ENCODE measurements around the gene C16orf90.
"Not testable (repeated sequence)": the region's sequence is repeated elsewhere in the genome, so short reads cannot be mapped to it uniquely, and the experiment has no call there.

The C16orf90 gene

DNA sequence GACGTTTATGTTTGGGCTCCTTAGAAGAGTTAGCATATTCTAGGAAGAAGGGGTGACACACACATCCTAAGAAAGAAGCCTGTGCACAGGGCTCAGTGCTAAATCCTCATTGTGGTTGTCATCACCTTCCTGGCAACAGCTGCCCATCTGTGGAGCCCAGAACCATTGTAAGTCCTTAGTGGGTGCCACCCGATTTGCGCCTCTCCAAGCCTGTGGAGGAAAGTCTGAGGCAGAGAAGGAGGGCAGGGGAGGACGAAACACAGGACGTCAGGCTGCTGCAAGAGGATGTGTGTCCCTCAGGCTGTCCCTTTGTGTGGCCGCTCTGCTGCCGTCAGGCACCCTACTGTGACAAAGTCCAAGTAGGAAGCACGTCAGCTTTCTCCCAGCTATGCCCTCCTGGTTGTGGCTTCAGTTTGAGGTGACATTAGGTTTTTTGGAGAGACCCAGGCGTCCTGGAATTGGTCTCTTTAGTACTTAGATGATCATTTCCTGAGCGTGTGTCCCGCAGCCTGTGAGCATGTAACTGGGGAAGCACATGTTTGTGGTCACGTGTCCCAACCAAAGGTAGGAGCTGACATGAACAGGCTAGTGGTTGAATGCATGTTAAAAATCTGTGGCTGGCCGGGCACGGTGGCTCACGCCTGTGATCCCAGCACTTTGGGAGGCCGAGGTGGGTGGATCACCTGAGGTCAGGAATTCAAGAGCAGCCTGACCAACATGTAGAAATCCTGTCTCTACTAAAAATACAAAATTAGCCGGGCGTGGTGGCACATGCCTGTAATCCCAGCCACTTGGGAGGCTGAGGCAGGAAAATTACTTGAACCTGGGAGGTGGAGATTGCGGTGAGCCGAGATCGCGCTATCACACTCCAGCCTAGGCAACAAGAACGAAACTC lies 16.2 kb upstream of the C16orf90 start:
- peak; percentile 16 for DNase-seq

DNA sequence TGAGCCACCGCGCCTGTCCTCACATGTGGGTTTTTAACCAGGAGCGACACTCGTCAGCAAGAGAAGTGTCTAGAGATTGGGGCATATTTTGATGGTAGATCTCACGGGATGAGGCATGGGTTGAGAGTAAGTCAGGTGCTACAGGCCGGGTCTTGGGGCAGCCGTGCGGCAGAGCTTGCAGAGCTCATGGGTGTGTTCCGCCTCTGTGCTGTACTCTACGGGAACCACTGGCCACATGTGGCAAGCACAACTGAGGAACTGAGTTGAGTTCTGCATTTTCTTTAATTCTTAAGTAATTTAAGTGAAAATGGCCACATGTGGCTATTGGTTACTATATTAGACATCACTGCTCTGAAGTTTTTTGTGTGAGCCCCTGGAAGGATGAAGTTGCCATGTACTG lies 15.1 kb upstream of the C16orf90 start:
- no peak for DNase-seq

DNA sequence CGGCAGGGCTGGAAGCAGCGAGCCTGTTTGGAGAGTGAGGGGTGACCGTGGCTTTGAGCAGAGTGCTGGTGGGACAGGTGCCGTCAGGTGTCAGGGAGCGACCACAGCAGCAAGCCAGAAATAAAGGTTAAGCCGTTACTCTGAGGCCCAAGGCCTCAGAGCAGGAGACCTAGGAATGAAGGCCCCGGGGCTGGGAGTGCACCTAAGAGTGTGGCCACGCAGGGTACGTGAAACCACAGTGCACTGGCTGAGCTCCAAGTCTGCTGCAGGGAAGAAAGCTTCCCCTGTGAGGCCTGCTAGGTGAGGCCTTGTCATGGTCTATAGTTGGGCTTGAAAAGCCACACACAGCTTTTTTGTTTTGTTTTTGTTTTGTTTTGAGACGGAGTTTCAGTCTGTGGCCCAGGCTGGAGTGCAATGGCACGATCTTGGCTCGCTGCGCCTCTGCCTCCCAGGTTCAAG lies 14.2 kb upstream of the C16orf90 start:
- peak; percentile 81 for DNase-seq

DNA sequence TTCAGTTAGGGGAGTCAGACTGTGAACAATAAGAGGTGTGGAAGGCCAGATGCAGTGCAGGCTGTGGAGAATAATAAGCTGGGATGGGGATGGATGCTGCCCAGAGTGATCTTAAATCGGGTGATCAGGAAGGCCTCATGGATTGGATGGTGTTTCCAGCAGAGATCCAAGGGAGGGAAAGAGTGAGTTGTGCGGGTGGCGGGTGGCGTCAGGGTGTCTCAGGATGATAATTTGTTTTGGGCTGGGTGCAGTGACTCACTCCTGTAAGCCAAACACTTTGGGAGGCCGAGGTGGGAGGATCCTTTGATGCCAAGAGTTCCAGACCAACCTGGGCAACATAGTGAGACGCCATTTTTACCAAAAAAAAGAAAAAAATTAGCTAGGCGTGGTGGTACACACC lies 13.4 kb upstream of the C16orf90 start:
- DNase-seq, result peak; percentile 23

DNA sequence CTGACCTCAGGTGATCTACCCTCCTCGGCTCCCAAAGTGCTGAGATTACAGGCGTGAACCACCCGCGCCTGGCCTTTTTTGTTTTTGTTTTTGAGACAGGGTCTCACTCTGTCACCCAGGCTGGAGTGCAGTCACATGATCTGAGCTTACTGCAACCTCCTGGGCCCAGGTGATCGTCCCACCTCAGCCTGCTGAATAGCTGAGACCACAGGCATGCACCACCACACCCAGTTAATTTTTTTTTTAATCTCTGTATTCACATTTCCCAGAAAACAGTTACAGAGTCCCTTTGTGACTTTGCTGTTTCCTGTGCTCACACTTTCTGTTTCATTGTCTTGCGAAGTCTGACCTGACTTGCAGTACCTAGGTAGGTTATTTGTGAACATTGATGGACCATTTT lies 8.2 kb upstream of the C16orf90 start:
- DNase-seq, result peak; percentile 58

DNA sequence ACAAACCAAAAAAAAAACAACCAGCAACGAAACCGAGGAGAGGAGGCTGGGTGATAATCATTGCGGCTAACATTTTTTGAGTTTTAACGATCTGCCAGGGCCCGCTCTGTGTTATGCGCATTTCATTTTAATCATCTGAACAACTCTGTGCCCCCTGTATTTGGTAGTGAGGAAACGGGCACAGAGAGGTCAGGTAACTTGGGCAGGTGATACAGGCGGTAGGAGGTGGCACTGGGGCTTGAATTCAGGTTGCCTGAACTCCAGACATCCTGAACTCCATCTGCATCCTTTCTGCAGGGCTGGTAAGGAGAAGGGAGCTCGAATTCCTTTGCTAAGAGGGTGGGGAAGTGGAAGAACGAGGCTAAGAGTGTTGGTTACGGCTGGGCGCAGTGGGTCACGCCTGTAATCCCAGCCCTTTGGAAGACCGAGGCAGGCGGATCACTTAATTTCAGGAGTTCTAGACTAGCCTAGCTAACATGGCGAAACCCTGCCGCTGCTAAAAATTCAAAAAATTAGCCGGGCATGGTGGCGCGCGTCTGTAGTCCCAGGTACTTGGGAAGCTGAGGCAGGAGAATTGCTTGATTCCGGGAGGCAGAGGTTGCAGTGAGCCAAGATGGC lies 6.6 kb upstream of the C16orf90 start:
- no peak for DNase-seq

DNA sequence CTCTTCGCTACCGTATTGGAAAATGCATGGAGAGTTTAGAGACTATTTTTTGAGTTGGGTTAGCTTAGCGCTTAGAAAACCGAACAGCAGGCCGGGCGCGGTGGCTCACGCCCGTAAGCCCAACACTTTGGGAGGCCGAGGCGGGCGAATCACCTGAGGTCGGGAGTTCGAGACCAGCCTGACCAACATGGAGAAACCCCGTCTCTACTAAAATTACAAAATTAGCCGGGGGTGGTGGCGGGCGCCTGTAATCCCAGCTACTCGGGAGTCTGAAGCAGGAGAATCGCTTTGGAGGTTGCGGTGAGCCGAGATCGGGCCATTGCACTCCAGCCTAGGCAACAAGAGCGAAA lies 6.1 kb upstream of the C16orf90 start:
- DNase-seq, result not testable (repeated sequence)

DNA sequence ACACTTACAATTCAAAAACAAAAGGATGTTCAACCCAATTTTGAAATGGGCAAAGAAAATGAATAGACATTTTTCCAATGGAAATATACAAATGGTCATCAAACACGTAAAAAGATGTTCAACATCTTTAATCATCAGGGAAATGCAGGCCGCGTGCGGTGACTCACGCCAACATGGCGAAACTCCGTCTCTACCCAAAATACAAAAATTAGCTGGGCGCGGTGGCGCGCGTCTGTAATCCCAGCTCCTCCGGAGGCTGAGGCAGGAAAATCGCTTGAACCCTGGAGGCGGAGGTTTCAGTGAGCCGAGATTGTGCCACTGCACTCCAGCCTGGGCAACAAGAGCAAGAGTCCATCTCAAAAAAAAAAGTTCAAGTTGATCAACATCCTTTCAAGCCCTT lies 3.7 kb upstream of the C16orf90 start:
- no peak for DNase-seq

DNA sequence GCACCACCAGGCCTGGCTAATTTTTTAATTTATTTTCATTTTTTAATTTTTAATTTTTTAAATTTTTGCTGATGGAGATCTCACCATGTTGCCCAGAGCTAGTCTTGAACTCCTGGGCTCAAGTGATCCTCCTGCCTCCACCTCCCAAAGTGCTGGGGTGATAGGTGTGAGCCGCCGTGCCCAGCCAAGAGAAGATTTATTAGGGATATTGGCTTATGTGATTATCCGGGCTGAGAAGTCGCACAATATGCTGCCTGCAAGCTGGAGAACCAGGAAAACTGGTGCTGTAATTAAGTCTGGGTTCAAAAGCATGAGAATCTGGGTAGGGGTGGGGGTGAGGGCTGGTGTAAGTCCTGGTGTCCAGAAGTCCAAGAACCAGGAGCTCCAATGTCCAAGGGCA lies 2.5 kb upstream of the C16orf90 start:
- no peak for DNase-seq

DNA sequence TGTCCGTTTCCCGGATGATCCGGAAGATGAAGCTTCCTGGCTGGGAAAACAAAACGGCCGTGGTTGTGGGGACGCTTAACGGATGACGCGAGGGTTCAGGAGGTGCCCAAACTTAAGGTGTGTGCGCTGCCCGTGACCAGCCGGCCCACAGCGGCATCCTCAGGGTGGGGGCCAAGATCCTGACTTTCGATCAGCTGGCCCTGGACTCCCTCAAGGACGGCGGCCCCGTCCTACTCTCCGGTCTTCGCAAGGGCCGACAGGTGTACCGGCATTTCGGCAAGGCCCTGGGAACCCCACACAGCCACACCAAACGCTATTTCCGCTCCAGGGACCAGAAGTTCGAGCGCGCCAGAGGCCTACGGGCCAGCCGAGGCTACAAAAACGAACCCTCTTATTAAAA lies 1.1 kb upstream of the C16orf90 start:
- no peak for DNase-seq

DNA sequence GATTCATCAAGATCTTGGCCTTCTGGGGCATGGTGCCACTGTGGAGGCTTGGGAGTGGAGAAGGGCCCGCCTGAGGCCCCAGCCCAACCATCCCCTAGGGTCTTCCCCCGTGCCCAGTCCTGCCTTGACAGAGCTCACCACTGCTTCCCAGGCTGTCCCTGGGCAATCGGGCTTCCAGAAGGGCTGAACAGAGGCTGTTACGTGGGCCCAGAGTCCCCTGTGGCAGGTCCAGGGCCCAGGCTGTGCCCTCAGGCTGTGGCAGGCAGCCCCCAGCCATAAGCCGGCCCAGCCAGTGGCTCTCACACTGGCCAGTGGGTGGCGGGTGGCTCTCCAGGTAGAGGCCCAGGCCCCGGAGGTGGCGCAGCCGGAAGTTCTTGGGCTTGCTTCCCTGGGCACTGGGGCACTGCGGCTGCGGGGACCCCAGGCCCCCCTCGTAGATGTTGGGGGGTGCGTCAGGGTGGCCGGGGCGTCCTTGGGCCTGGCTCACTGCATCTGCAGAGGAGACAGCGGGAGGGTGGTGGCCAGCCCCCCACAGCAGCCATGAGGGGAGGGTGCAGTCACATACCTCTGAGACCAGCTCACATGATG lies 809 bp downstream of the C16orf90 start:
- DNase-seq, result no peak

DNA sequence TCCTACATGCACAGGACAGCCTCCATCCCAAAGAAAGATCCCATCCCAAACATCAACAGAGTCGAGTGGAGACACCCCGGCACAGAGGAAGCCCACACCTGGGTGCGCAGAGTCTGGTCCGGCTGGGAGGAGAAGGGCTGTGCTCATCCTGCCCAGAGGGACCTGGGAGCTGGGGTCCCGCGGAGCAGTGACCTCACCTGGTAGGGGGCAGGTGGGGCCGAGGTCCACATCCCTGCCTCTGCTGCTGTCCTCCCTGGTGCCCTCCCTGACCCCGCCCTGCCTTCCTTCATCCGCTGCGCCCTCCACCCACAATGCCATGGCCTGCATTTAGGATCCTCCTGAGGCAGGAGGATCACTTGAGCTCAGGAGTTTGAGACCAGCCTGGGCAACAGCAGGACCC lies 2.9 kb downstream of the C16orf90 start:
- DNase-seq, result no peak

DNA sequence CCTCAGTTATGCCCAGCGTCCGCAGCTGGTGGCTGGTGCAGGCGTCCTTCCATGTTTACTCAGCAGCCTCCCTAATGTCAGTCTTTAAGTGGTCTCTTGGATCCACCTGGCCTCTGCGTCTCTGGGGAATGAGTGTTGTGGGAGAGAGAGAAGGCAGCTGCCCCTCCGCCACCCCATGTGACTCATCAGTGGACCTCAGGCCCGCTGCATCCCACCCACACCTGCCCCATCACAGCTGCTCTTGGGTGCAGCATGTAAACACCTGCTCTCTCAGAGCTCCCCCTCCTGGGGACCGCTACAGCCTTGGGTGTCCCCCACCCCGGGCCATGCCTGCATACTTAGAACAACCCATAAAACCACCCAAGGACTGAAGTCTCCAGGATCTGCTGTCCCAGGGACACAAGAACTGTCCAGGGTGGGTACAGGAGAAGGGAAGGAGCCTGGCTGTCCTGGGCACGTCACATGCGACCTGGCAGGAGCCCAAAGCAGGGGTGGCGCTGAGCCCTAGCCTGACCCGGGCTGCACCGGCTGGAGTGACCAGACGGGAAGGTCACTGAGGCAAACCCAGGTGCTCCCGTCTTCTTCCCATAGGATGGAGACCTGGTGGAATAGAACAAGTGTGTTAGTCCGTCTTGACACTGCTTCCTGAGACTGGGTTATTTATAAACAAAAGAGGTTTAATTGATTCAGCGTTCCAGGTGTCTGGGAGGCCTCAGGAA lies 4.2 kb downstream of the C16orf90 start:
- no peak for DNase-seq

DNA sequence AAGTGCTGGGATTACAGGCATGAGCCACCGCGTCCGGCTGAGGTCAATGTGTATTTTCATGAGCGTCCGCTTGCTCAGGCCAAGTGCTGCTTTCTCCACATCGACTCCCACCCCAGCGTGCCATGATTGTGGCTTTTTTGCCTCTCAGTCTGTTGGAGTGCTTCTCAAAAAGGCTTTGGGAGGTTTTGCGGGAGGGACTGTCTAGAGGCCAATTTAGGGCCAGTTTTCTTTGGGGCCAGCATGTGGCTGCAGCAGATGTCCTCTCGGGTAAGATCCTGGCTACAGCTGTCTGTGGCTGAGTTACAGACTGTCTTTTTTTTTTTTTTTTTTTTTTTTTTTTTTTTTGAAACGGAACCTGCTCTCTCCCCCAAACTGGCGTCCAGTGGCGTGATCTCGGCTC lies 6.5 kb downstream of the C16orf90 start:
- DNase-seq, result no peak

DNA sequence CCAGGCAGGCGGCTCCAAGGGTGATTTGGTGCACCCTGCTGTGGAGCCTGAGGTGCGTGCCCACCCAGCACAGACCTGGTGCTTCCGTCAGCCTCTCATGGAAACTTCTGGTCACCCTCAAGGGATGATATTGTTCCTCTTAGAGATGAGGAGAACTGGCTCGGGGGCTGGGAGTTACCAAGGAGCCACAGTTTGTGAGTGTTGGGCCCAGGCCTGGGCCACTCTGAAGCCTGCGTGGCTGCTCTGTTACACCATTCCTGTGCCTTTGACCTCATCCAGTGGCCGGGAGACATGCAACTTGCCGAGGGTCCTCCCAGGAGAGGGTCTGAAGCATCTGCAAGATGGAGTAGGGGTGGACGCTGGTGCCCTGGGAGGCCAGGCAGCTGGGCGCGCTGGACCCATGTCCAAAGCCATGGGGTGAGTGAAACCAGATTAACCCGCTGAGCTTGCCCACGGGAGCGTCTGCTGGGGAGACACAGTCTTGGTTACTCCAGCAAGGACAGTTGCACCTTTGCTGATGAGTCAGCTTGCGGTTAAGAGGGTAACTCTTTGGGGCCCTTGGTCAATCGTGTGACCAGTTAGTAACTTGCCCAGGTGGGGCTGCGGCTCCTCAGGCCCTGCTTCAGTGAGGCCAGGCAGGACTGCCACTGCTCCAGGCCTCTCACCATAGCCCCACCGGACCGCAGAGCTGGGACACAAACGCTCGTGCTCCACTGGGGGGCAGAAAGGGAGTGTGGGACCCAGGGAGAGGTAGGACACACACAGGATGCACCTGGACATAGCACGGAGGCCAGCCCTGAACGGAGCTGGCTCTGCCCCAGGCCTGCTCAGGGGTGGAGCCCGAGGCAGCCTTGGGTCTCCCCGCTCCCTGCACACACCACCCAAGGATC lies 7.5 kb downstream of the C16orf90 start:
- DNase-seq, result no peak

DNA sequence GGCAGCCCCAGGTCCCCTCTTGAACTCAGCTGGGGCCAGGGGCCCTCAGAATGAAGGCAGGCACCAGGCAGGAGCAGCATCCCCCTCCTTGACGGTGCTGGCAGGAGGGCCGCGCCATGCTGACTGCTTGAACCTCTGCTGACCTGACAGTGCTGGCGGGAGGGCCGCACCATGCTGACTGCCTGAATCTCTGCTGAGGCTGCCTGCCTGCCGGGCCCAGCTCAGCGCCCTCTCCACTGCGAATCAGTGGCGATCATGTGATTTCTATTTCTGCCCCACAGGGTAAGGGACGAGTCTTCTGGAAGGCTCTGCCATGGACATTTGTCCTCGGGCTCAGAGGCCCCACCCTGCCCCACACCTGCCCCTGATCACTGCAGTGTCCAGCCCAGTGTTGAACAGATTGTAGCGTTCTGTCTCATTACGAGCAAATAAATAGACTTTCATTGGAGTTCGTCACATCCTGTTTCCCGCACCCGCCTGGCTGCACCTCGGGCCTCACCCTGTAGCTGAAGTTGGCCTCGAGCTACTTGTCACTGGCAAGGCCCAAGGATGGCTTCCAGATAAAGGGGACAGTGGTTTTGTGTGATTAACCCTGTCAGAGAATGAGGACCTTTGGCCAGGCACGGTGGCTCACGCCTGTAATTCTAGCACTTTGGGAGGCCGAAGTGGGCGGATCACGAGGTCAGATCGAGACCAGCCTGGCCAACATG lies 8.6 kb downstream of the C16orf90 start:
- DNase-seq, result no peak

DNA sequence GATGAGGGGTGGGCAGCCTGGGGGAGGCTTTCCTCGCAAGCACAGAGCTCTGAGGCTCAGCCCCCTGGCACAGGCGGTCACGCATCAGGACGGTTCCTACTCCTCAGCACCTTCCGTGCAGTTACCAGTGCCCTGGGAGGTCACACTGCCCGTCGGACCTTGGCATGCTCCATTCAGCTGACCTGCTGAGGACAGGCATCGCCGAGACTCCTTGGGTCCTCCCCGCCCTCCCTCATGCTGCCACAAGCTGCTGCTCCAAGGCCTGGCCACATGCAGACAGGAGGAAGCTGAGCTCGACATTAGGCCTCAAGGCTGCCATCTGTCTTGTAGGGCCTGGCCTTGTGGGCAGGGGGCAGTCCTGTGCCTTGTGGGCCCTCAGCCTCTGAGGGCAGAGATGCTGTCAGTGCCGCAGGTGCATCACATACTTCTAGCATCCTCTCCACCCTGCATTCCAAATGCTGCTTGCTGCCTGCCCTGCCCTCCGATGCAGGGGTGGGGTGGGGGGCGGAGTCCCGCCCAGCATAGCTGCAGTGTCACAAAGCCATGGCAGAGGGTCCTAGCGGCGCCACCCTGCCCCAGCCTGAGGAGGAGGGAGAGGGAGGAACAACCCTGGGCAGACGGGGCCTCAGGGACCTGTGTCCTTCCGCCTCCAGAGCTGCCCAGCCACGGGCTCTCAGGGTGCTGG lies 9.3 kb downstream of the C16orf90 start:
- DNase-seq, result no peak

DNA sequence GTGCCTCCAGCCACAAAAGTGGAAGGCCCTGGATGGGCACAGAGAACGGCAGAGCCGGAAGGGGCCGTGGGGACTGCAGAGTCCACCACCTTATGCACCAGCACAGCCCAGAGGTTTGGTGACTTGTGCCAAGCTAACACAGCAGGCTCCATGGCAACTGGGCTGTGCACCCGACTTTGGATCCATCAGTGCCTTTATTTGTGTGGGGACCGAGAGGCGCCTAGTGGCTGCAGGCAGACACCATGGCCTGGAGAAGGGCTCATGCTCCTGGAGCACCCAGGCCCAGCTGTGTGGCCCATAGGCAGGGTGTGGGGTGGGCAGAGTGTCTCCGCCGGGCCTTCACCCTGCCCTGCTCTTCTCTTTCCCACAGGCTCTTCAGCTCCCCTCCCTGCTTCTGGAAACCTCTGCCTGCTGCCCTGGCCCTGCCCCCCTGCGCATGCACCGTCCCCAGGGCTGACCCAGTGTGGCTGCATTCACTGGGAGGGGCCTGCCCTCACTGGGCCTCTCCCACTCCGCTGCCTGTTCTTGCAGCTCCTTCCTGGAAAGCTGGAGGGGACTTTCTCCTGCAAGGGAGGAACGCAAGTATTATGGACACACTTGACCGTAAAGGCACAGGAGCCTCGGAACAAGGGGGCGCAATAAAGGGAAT lies 10.1 kb downstream of the C16orf90 start:
- DNase-seq, result no peak

DNA sequence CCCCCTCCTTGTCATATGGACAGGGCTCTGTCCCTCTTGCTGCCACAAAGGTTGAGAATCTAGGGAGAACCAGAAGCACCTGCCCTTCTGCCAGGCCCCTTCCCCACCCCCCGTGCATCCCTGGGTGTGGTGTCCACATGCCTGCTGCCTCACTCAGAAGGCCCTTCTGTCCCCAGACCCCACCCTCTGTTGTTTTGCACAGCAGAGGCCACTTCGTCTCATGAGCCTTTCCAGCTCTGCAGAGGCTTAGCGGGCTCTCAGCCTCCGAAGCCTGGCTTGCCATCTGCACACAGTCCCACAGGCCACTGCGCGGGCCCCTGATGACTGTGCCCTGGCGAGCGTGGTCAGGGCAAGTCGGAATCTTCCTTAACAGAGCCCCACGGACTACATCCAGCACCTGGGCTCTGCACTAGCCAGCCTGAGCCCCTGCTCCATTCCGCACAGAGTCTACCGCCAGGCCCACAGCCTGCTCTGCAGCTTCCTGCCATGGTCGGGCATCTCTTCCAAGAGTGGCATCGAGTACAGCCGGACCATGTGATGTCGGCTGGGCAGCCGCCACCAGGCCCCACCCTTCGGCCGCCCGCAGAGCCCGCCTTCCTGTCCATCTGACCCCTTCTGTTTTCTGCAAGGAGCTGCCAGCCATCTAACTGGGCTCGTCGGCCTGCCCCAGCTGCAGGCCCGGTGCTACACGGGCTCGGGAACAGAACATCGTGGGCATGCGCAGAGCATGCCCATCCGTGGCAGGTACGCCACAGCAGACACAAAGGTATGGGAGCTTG lies 10.8 kb downstream of the C16orf90 start:
- no peak for DNase-seq
